Ovary (tissue), 3 donors: Measurements from ENCODE around the gene TCP11.

ENCODE experiments used
- CTCF ChIP-seq, 3 donors: fragments of 450-650 bp in 2 of 3; fragments of 200-600 bp in 1 of 3; IDR thresholded peaks; one replicate each; pipeline versions ENCODE4 v1.5.1 to v1.8.0; 2016 to 2022; ENCODE audit warnings: antibody characterized with exemption in 3 of 3, mild to moderate bottlenecking in 1 of 3
- POLR2A ChIP-seq: fragments of 450-650 bp; IDR thresholded peaks from one replicate; pipeline ENCODE4 v1.6.1; 2017; ENCODE audit warnings: antibody characterized with exemption, mild to moderate bottlenecking, moderate library complexity
- donor health status: DM: no; HTN: no; CAD: no.

DNA sequence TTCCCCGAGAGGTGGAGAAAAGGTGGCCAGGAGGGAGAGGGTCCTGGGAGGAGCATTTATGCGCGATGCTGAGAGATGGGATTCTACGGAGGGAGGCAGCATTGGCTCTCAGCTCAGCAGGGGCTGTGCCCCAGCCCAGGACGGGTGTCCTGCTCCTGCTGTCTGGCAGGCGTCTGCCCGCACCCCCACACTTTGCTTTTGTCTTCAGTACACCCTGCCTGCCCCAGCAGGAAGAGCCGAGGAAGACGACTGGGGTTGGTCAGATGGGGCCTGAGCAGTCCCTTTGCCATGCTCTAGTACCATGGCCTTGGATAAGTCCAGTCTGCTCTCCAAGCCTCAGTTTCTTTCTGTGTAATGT lies 68.5 kb downstream of the TCP11 start:
- TF ChIP-seq CTCF (IDR thresholded peaks at IDR 0.05) (no peak), POLR2A (no peak)
